Natural killer cell (primary cell): Measurements from ENCODE around the gene MEIS2. TPM values are rescaled to one million over a fixed set of nuclear protein-coding genes. Genes with fewer than 3 reads are reported as not detected.

Source experiments
- ATAC-seq, 3 donors: fragments of 150-1000 bp in 2 of 3; fragments of 200-7000 bp in 1 of 3; cut with Tn5 transposase; 1 replicate in 1 of 3; 2 replicates in 2 of 3; pipeline ENCODE4 v1.10.0; 2021; ENCODE audit warnings: mild to moderate bottlenecking in 2 of 3, moderate library complexity in 2 of 3
- DNase-seq, 2 donors: peaks; one replicate each; pipeline versions ENCODE4 v3.0.0 to v3.0.0-alpha.2; 2013 to 2021; ENCODE audit warnings: mixed read lengths in 1 of 2
- H3K27ac ChIP-seq: one replicate; pipeline ENCODE4 v1.5.1; 2013; ENCODE audit warnings: mild to moderate bottlenecking, low read length
- H3K27me3 ChIP-seq: one replicate; pipeline ENCODE4 v1.6.1; 2013; ENCODE audit warnings: low read length; ENCODE audit not compliant: control insufficient read depth, insufficient read depth
- H3K36me3 ChIP-seq: one replicate; pipeline ENCODE4 v1.6.1; 2013; ENCODE audit warnings: low read length; ENCODE audit not compliant: control insufficient read depth, insufficient read depth
- H3K4me1 ChIP-seq: one replicate; pipeline ENCODE4 v1.6.1; 2013; ENCODE audit warnings: low read length; ENCODE audit not compliant: control insufficient read depth, insufficient read depth
- H3K4me3 ChIP-seq: one replicate; pipeline ENCODE4 v1.5.1; 2013; ENCODE audit warnings: low read length
- H3K9me3 ChIP-seq: one replicate; pipeline ENCODE4 v1.6.1; 2013; ENCODE audit warnings: low read length; ENCODE audit not compliant: control insufficient read depth, insufficient read depth
- H3K27ac Mint-ChIP-seq, 2 donors: one replicate each; pipeline ENCODE4 v1.8.0; 2022; ENCODE audit warnings: mild to moderate bottlenecking in 2 of 2, mixed read lengths in 2 of 2, moderate library complexity in 1 of 2
- H3K27me3 Mint-ChIP-seq, 2 donors: one replicate each; pipeline ENCODE4 v1.8.0; 2022; ENCODE audit warnings: low read depth in 2 of 2, mixed read lengths in 2 of 2
- H3K36me3 Mint-ChIP-seq: one replicate; pipeline ENCODE4 v1.8.0; 2022; ENCODE audit warnings: mixed read lengths
- H3K4me1 Mint-ChIP-seq, 2 donors: one replicate each; pipeline ENCODE4 v1.8.0; 2022; ENCODE audit warnings: mixed read lengths in 2 of 2
- H3K4me3 Mint-ChIP-seq: one replicate; pipeline ENCODE4 v1.8.0; 2022; ENCODE audit warnings: mild to moderate bottlenecking, moderate library complexity, mixed read lengths
- H3K9me3 Mint-ChIP-seq, 2 donors: one replicate each; pipeline ENCODE4 v1.8.0; 2022; ENCODE audit warnings: mixed read lengths in 2 of 2
- WGBS: methylation state at CpG from one replicate; pipeline ENCODE4 v1.1.7; 2013; ENCODE audit warnings: missing lambda C conversion rate; ENCODE audit not compliant: insufficient coverage; 5-methylcytosine and 5-hydroxymethylcytosine counted together
- intact Hi-C: fragments of 100-400 bp; cut with micrococcal nuclease; formaldehyde crosslinking; loops from one replicate; pipeline ENCODE4 v1.14.2; 2022
- total RNA-seq, 4 donors: library from RNA; stranded (reverse); fragments of 120-200 nt in 1 of 4; gene quantifications; one replicate each; pipeline versions ENCODE4 v1.2.3 to v1.2.4, GENCODE V29; 2013 to 2022
- TF ChIP-seq, protein P1 (sequence below): fragments of 200-600 bp; IDR thresholded peaks from one replicate; pipeline ENCODE4 v1.8.0; 2022; ENCODE audit warnings: antibody characterized with exemption

MEIS2 gene
- total RNA-seq, 3 donors from 2014 or later (not counting 1 experiment from before 2014, with no cell fraction given) = 0.35 TPM; not detected in 2

DNA sequence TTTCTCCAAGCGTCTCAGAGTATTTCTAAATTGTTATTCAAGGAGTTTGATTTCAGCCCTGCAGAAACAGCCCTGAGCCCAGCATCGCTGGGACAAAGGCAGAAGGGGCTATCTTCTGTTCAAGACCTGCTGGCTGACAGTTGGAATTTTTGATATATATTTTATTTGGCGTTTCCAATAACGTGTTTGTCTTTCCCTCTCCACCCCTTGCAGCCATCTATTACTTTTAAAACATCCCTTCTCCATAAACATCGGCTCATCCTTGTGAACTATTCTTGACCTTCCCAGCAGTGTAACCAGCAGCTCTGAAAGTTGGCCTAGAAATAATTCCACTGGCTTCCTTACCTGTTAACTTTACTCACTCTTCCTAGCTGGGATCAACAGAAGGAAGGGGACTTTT, 5.5 kb upstream of the MEIS2 start:
- H3K27me3 Mint-ChIP-seq = peaks cover 64 to 90% of the 10 kb centered on the region in 2 donors
- peaks cover 2 to 9% of the 10 kb centered on the region in 2 donors for H3K9me3 Mint-ChIP-seq
- peaks cover 28% of the 10 kb centered on the region for H3K36me3 Mint-ChIP-seq
- H3K4me1 Mint-ChIP-seq = peaks cover 12 to 16% of the 10 kb centered on the region in 2 donors
- Histone ChIP-seq H3K27ac (no peak overlapping the region), H3K9me3 (no peaks in the 10 kb centered on the region), H3K27me3 (peaks cover 71% of the 10 kb centered on the region), H3K4me3 (no peak overlapping the region), H3K36me3 (no peaks in the 10 kb centered on the region), H3K4me1 (peaks cover 17% of the 10 kb centered on the region)
- intact Hi-C loops = loop anchor here (10.0 kb wide), 1 partner anchor 221 kb away; no protein-coding TSS in a partner anchor
- no peak overlapping the region for H3K27ac Mint-ChIP-seq
- WGBS = 45% methylated on average over 5 of the region's 5 CpGs
- ATAC-seq (no peak), DNase-seq (no peak)
- TF ChIP-seq, protein P1, sequence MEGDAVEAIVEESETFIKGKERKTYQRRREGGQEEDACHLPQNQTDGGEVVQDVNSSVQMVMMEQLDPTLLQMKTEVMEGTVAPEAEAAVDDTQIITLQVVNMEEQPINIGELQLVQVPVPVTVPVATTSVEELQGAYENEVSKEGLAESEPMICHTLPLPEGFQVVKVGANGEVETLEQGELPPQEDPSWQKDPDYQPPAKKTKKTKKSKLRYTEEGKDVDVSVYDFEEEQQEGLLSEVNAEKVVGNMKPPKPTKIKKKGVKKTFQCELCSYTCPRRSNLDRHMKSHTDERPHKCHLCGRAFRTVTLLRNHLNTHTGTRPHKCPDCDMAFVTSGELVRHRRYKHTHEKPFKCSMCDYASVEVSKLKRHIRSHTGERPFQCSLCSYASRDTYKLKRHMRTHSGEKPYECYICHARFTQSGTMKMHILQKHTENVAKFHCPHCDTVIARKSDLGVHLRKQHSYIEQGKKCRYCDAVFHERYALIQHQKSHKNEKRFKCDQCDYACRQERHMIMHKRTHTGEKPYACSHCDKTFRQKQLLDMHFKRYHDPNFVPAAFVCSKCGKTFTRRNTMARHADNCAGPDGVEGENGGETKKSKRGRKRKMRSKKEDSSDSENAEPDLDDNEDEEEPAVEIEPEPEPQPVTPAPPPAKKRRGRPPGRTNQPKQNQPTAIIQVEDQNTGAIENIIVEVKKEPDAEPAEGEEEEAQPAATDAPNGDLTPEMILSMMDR = no peak
- H3K4me3 Mint-ChIP-seq = no peak overlapping the region

DNA sequence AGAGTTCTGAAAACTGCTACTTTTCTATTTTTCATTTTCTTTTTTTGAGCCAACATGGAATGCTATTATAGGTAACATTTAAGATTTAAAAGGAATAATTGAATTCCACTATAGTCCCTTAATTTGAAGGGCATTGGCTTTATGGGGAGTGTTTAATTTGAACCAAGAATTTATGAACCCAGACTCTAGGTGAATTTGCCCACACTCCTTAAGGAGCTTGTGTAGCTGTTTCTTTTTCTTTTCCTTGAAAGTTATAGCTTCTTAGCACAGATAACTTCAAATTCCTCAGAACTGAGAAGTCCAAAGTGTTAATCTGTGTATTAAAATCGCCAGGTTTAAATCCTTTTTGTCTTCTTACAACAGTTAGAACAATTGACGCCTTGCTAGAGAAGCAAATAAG, 4.7 kb upstream of the MEIS2 start:
- Histone ChIP-seq H3K4me3 (no peak overlapping the region), H3K4me1 (peaks cover 21% of the 10 kb centered on the region), H3K36me3 (no peaks in the 10 kb centered on the region), H3K27ac (no peak overlapping the region), H3K27me3 (peaks cover 66% of the 10 kb centered on the region), H3K9me3 (no peaks in the 10 kb centered on the region)
- ATAC-seq = no peak
- H3K27ac Mint-ChIP-seq = no peak overlapping the region
- intact Hi-C loops = loop anchor here (10.0 kb wide), 1 partner anchor 220 kb away; no protein-coding TSS in a partner anchor
- DNase-seq = no peak
- H3K36me3 Mint-ChIP-seq = peaks cover 28% of the 10 kb centered on the region
- peaks cover 63 to 83% of the 10 kb centered on the region in 2 donors for H3K27me3 Mint-ChIP-seq
- peaks cover 21 to 25% of the 10 kb centered on the region in 2 donors for H3K4me1 Mint-ChIP-seq
- WGBS = 73% methylated on average over 1 of the region's 2 CpGs
- H3K4me3 Mint-ChIP-seq = no peak overlapping the region
- peaks cover 2 to 9% of the 10 kb centered on the region in 2 donors for H3K9me3 Mint-ChIP-seq
- TF ChIP-seq, protein P1 = no peak

DNA sequence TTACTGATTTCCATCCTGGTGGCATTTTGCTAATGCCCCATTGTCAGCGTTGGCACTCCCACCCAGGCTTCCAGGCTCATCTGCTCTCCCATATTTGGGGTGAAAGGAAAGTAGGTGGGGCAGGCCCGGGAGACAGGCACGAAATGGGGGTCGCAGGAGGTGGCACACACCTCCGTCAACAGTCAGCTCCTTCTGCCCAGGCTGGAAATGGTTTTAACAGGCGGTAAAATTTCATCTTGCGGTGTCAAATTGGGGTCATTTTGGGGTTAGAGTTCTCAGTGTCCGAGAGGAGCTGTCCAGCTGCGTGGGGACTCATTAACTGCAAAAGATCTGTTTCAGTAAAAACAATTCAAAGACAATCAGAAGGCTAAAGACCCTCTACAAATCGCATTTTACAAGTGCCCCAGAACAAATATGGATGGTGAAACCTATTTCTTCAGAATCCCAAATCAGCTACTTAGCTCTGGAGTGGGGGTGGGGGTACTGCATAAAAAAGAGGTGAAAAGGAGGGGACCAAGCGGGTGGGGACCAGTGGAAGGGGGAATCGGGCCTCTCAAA, 4.2 kb upstream of the MEIS2 start:
- no peak overlapping the region for H3K4me3 ChIP-seq
- no peak for ATAC-seq
- peaks cover 60% of the 10 kb centered on the region for H3K27me3 ChIP-seq
- no peak overlapping the region for H3K4me3 Mint-ChIP-seq
- no peaks in the 10 kb centered on the region for H3K9me3 ChIP-seq
- no peak overlapping the region for H3K27ac ChIP-seq
- peaks cover 60 to 78% of the 10 kb centered on the region in 2 donors for H3K27me3 Mint-ChIP-seq
- intact Hi-C loops = loop anchor here (10.0 kb wide), 1 partner anchor 220 kb away; no protein-coding TSS in a partner anchor
- DNase-seq = no peak
- peaks cover 25% of the 10 kb centered on the region for H3K36me3 Mint-ChIP-seq
- peaks cover 2 to 9% of the 10 kb centered on the region in 2 donors for H3K9me3 Mint-ChIP-seq
- no peak overlapping the region for H3K27ac Mint-ChIP-seq
- TF ChIP-seq, protein P1 = no peak
- 52% methylated on average over 10 of the region's 12 CpGs for WGBS
- H3K36me3 ChIP-seq = no peaks in the 10 kb centered on the region
- H3K4me1 Mint-ChIP-seq = peaks cover 23 to 28% of the 10 kb centered on the region in 2 donors
- H3K4me1 ChIP-seq = peaks cover 25% of the 10 kb centered on the region
